H1 (cell line): ENCODE measurements around the gene ORMDL2. TPM values are rescaled to one million over a fixed set of nuclear protein-coding genes. Genes with fewer than 3 reads are reported as not detected.

Experiments used
- CTCF ChIA-PET: fragments of 300-600 bp; sonication (Branson Sonifier 250); formaldehyde crosslinking; loops from one replicate; lab custom pipeline; 2021; ENCODE audit not compliant: partially characterized antibody; lab: Charles Lee
- POLR2A ChIA-PET: fragments of 300-600 bp; sonication (Branson Sonifier 250); formaldehyde crosslinking; loops from one replicate; lab custom pipeline; 2021; ENCODE audit warnings: inconsistent platforms; ENCODE audit not compliant: partially characterized antibody; lab: Charles Lee
- DNase-seq, 2 experiments: peaks; one replicate each; pipeline versions ENCODE4 v3.0.0 to v3.0.0-alpha.2; 2010 to 2022; ENCODE audit warnings: low spot score in 2 of 2, low read depth in 1 of 2, mixed read lengths in 1 of 2
- FAIRE-seq: peaks from 2 replicates; lab custom pipeline; 2011; peaks lifted over from hg19 to GRCh38; lab: Jason Lieb, UNC
- H2AFZ ChIP-seq: 2 replicates; pipeline ENCODE4 v1.8.1; 2012; ENCODE audit warnings: low read length, inconsistent platforms
- H2AK5ac ChIP-seq: 2 replicates; pipeline ENCODE4 v1.6.1; 2013; ENCODE audit warnings: low read depth, low read length
- H2BK120ac ChIP-seq: replicated peaks from 2 replicates; pipeline ENCODE3; 2013; ENCODE audit warnings: low read depth, low read length, inconsistent platforms
- H2BK12ac ChIP-seq: 2 replicates; pipeline ENCODE4 v1.6.1; 2013; ENCODE audit warnings: low read depth, low read length
- H2BK15ac ChIP-seq: 2 replicates; pipeline ENCODE4 v1.6.1; 2013; ENCODE audit warnings: low read length
- H2BK20ac ChIP-seq: 2 replicates; pipeline ENCODE4 v1.6.1; 2013; ENCODE audit warnings: low read length
- H2BK5ac ChIP-seq: 2 replicates; pipeline ENCODE4 v1.6.1; 2013; ENCODE audit warnings: low read depth, low read length
- H3K14ac ChIP-seq: 2 replicates; pipeline ENCODE4 v1.6.1; 2013; ENCODE audit warnings: inconsistent platforms; ENCODE audit not compliant: insufficient read length
- H3K18ac ChIP-seq: 2 replicates; pipeline ENCODE4 v1.6.1; 2013; ENCODE audit warnings: low read length; ENCODE audit errors: extremely low read depth
- H3K23ac ChIP-seq: 2 replicates; pipeline ENCODE4 v1.6.1; 2013; ENCODE audit warnings: inconsistent platforms; ENCODE audit not compliant: insufficient read length
- H3K23me2 ChIP-seq: 2 replicates; pipeline ENCODE4 v1.6.1; 2013; ENCODE audit warnings: low read depth, low read length
- H3K27ac ChIP-seq: 2 replicates; pipeline ENCODE4 v1.6.1; 2011; ENCODE audit warnings: low read depth, low read length, inconsistent platforms
- H3K27me3 ChIP-seq, 4 experiments: replicated peaks in 1 of 4; 1 replicate in 1 of 4; 2 replicates in 3 of 4; pipeline versions ENCODE4 v1.6.1 to v1.8.1; 2011 to 2013; ENCODE audit warnings: low read length in 3 of 4, mild to moderate bottlenecking in 3 of 4, inconsistent platforms in 2 of 4, mixed read lengths in 2 of 4, moderate library complexity in 1 of 4; ENCODE audit not compliant: control insufficient read depth in 3 of 4, insufficient read depth in 3 of 4; ENCODE audit errors: extremely low read depth in 1 of 4
- H3K36me3 ChIP-seq, 4 experiments: 2 replicates each; pipeline versions ENCODE4 v1.6.1 to v1.8.1; 2011 to 2013; ENCODE audit warnings: mild to moderate bottlenecking in 4 of 4, low read length in 3 of 4, moderate library complexity in 2 of 4, control low read depth in 1 of 4, inconsistent platforms in 1 of 4; ENCODE audit not compliant: insufficient read depth in 4 of 4, control insufficient read depth in 2 of 4
- H3K4ac ChIP-seq: replicated peaks from 2 replicates; pipeline ENCODE3; 2013; ENCODE audit warnings: low read length, low read depth, mixed read lengths, inconsistent platforms; ENCODE audit not compliant: insufficient read length
- H3K4me1 ChIP-seq, 4 experiments: replicated peaks in 1 of 4; 1 replicate in 1 of 4; 2 replicates in 3 of 4; pipeline versions ENCODE4 v1.6.1 to v1.8.1; 2011 to 2013; ENCODE audit warnings: low read length in 3 of 4, inconsistent platforms in 2 of 4, mixed read lengths in 1 of 4; ENCODE audit not compliant: insufficient read depth in 4 of 4, control insufficient read depth in 3 of 4
- H3K4me2 ChIP-seq, 2 experiments: 2 replicates each; pipeline versions ENCODE4 v1.6.1 to v1.8.1; 2011 to 2013; ENCODE audit warnings: low read depth in 2 of 2, low read length in 2 of 2, control low read depth in 1 of 2, inconsistent platforms in 1 of 2, mild to moderate bottlenecking in 1 of 2; ENCODE audit not compliant: insufficient read depth in 1 of 2
- H3K4me3 ChIP-seq, 4 experiments: fragments of 200-600, 300-600 bp in 1 of 4; sonication (generic), shearing (Covaris generic), sonication (Bioruptor Twin) in 1 of 4; 2 replicates each; pipeline versions ENCODE4 v1.5.1 to v1.8.1; 2011 to 2016; ENCODE audit warnings: low read length in 4 of 4, low read depth in 3 of 4, control low read depth in 2 of 4, inconsistent platforms in 2 of 4, mild to moderate bottlenecking in 2 of 4, mixed read lengths in 1 of 4, moderate library complexity in 1 of 4; ENCODE audit not compliant: insufficient read depth in 2 of 4; ENCODE audit errors: extremely low read depth in 1 of 4
- H3K56ac ChIP-seq: replicated peaks from 2 replicates; pipeline ENCODE3; 2013; ENCODE audit warnings: low read depth, mild to moderate bottlenecking, mixed read lengths, low read length, inconsistent platforms; ENCODE audit not compliant: insufficient read length
- H3K79me1 ChIP-seq: 2 replicates; pipeline ENCODE4 v1.6.1; 2013; ENCODE audit warnings: low read depth, low read length, control low read depth
- H3K79me2 ChIP-seq, 2 experiments: 2 replicates each; pipeline versions ENCODE4 v1.6.1 to v1.8.1; 2012 to 2013; ENCODE audit warnings: low read length in 2 of 2, mild to moderate bottlenecking in 2 of 2, inconsistent platforms in 1 of 2; ENCODE audit not compliant: insufficient read depth in 2 of 2, control insufficient read depth in 1 of 2
- H3K9ac ChIP-seq, 4 experiments: replicated peaks in 1 of 4; 1 replicate in 1 of 4; 2 replicates in 3 of 4; pipeline versions ENCODE4 v1.6.1 to v1.8.1; 2011 to 2013; ENCODE audit warnings: low read depth in 3 of 4, low read length in 3 of 4, control low read depth in 2 of 4, mild to moderate bottlenecking in 2 of 4, moderate library complexity in 2 of 4, inconsistent platforms in 1 of 4; ENCODE audit errors: extremely low read depth in 1 of 4
- H3K9me3 ChIP-seq, 2 experiments: 2 replicates each; pipeline versions ENCODE4 v1.6.1 to v1.8.1; 2012 to 2013; ENCODE audit warnings: mild to moderate bottlenecking in 2 of 2, moderate library complexity in 2 of 2, control low read depth in 1 of 2, inconsistent platforms in 1 of 2, low read depth in 1 of 2, low read length in 1 of 2, mixed read lengths in 1 of 2; ENCODE audit not compliant: insufficient read depth in 2 of 2
- H4K20me1 ChIP-seq, 2 experiments: replicated peaks in 1 of 2; 2 replicates each; pipeline versions ENCODE3 to v1.8.1; 2011 to 2013; ENCODE audit warnings: inconsistent platforms in 2 of 2, low read length in 2 of 2, mild to moderate bottlenecking in 1 of 2; ENCODE audit not compliant: insufficient read depth in 2 of 2, control insufficient read depth in 1 of 2
- H4K5ac ChIP-seq: 2 replicates; pipeline ENCODE4 v1.6.1; 2013; ENCODE audit warnings: low read length, low read depth, mixed read lengths, inconsistent platforms; ENCODE audit not compliant: insufficient read length
- H4K8ac ChIP-seq: 2 replicates; pipeline ENCODE4 v1.8.0; 2013; ENCODE audit warnings: mild to moderate bottlenecking, moderate library complexity, low read length, inconsistent platforms; ENCODE audit not compliant: insufficient read depth; ENCODE audit errors: extremely low read depth
- H4K91ac ChIP-seq: replicated peaks from 2 replicates; pipeline ENCODE3; 2013; ENCODE audit warnings: low read length, mixed read lengths, inconsistent platforms; ENCODE audit not compliant: insufficient read length
- BRCA1 ChIP-seq: IDR thresholded peaks from 2 replicates; pipeline ENCODE4 v1.6.1; 2012; ENCODE audit warnings: low read depth, low read length, improper control_type of control experiment
- CBX8 ChIP-seq: fragments of 300-800, 300-1000 bp; sonication (generic); IDR thresholded peaks from 2 replicates; pipeline ENCODE4 v1.7.1; 2016; ENCODE audit warnings: low read depth, low read length, borderline replicate concordance
- CHD2 ChIP-seq: IDR thresholded peaks from 2 replicates; pipeline ENCODE4 v1.6.1; 2012; ENCODE audit warnings: low read length, improper control_type of control experiment
- EGR1 ChIP-seq: IDR thresholded peaks from 2 replicates; pipeline ENCODE4 v1.6.1; 2011; ENCODE audit warnings: low read depth, low read length, borderline replicate concordance
- EP300 ChIP-seq, 2 experiments: IDR thresholded peaks; 1 replicate in 1 of 2; 2 replicates in 1 of 2; pipeline ENCODE4 v1.6.1; 2011 to 2012; ENCODE audit warnings: low read depth in 2 of 2, low read length in 2 of 2, mild to moderate bottlenecking in 2 of 2, borderline replicate concordance in 1 of 2, inconsistent platforms in 1 of 2, moderate library complexity in 1 of 2
- GTF2F1 ChIP-seq: IDR thresholded peaks from 2 replicates; pipeline ENCODE4 v1.6.1; 2012; ENCODE audit warnings: low read depth, low read length, improper control_type of control experiment, borderline replicate concordance
- HDAC2 ChIP-seq, 2 experiments: fragments of 300-600 bp in 1 of 2; sonication (generic) in 1 of 2; IDR thresholded peaks; 2 replicates each; pipeline ENCODE4 v1.6.1; 2011 to 2012; ENCODE audit warnings: low read depth in 2 of 2, low read length in 2 of 2, mild to moderate bottlenecking in 2 of 2, moderate library complexity in 2 of 2, borderline replicate concordance in 1 of 2, inconsistent platforms in 1 of 2
- MAFK ChIP-seq: IDR thresholded peaks from 2 replicates; pipeline ENCODE4 v1.6.1; 2012; ENCODE audit warnings: low read depth, mild to moderate bottlenecking, improper control_type of control experiment, low read length
- SIRT6 ChIP-seq: IDR thresholded peaks from one replicate; pipeline ENCODE4 v1.7.1; 2012; ENCODE audit warnings: low read length, inconsistent platforms
- SUZ12 ChIP-seq: fragments of 200-600 bp; sonication (generic); IDR thresholded peaks from 2 replicates; pipeline ENCODE4 v1.6.1; 2012; ENCODE audit warnings: mild to moderate bottlenecking, inconsistent platforms, low read length, moderate library complexity, mixed read lengths
- TAF1 ChIP-seq: IDR thresholded peaks from 2 replicates; pipeline ENCODE4 v1.6.1; 2011; ENCODE audit warnings: mild to moderate bottlenecking, low read depth, low read length
- ZNF274 ChIP-seq: IDR thresholded peaks from 2 replicates; pipeline ENCODE4 v1.7.0; 2012; ENCODE audit warnings: low read length, borderline replicate concordance; ENCODE audit errors: extremely low read depth
- WGBS, 2 experiments: shearing (Covaris generic) in 1 of 2; methylation state at CpG; one replicate each; pipeline versions ENCODE4 v1.1.6 to v1.1.7; 2013 to 2015; ENCODE audit warnings: low lambda C conversion rate in 2 of 2, mixed read lengths in 2 of 2, inconsistent platforms in 1 of 2, low coverage in 1 of 2, missing lambda C conversion rate in 1 of 2; ENCODE audit not compliant: insufficient replicate concordance in 2 of 2, insufficient coverage in 1 of 2, insufficient read length in 1 of 2; ENCODE audit errors: extremely low coverage in 1 of 2, missing lambda C conversion rate in 1 of 2; 5-methylcytosine and 5-hydroxymethylcytosine counted together
- polyA plus RNA-seq, 7 experiments: library from polyadenylated mRNA; depleted of rRNA in 3 of 7; stranded (reverse) in 5 of 7; unstranded in 2 of 7; fragments of >200 nt in 5 of 7; fragments of 200-250 nt in 2 of 7; gene quantifications; 1 replicate in 5 of 7; 2 replicates in 1 of 7; 4 replicates in 1 of 7; pipeline versions ENCODE4 v1.2.1 to v1.2.3, GENCODE V29; 2011 to 2013; ENCODE audit warnings: missing spikeins in 2 of 7, mixed read lengths in 2 of 7
- total RNA-seq: library from RNA; stranded (reverse); fragmentation: NEBNext Ultra II Directional; extraction: Animal tissue kit (Norgen Biotek cat#: 25700); gene quantifications from 2 replicates; pipeline ENCODE4 v1.2.1, GENCODE V29; 2021
- TF ChIP-seq, protein P1 (sequence below): IDR thresholded peaks from 2 replicates; pipeline ENCODE4 v1.6.1; 2012; ENCODE audit warnings: inconsistent platforms

ORMDL2 gene
- total and polyA plus RNA-seq, 2 of the 8 experiments (the other 6 are each of a cell fraction or from before 2014, with no cell fraction given), result 39.0 to 65.6 TPM

GRCh38 chr12:55815473-55815872, 2.4 kb upstream of the ORMDL2 start:
- H4K20me1 ChIP-seq, result peaks cover 5 to 15% of the 10 kb centered on the region in 2 experiments
- peak overlapping the region; percentile 81 to 82; a peak in 2 of 4 replicates for H3K4me2 ChIP-seq
- H2BK12ac ChIP-seq, result no peak overlapping the region
- H3K27ac ChIP-seq, result no peak overlapping the region
- ChIA-PET CTCF (interaction anchor here (1.2 to 18.0 kb wide), 3 partner anchors 9 to 74 kb away, joined by 3 to 224 read pairs (median 4); partner anchors contain the start of gene GDF11), POLR2A (interaction anchor here (0.6 to 14.0 kb wide), 8 partner anchors 6 to 125 kb away, joined by 4 to 133 read pairs (median 42); partner anchors contain the start of genes DNAJC14, ORMDL2 and SARNP)
- no peaks in the 10 kb centered on the region for H3K27me3 ChIP-seq
- H3K36me3 ChIP-seq, result peaks cover 7 to 26% (median 10%) of the 10 kb centered on the region in 4 experiments
- H2AK5ac ChIP-seq, result no peak overlapping the region
- peak overlapping the region in 1 of 4 experiments; percentile 95; a peak in 2 of 8 replicates for H3K4me3 ChIP-seq
- peaks cover 2% of the 10 kb centered on the region; the same call in 1 of the 2 replicates for H3K23me2 ChIP-seq
- H3K18ac ChIP-seq, result no peak overlapping the region
- H4K8ac ChIP-seq, result no peak overlapping the region
- H3K23ac ChIP-seq, result no peak overlapping the region
- H2BK15ac ChIP-seq, result no peak overlapping the region
- H2BK20ac ChIP-seq, result no peak overlapping the region
- no peaks in the 10 kb centered on the region for H3K9me3 ChIP-seq
- H3K9ac ChIP-seq, result no peak overlapping the region; a peak in 1 of 7 replicates
- H4K5ac ChIP-seq, result no peak overlapping the region
- H3K79me2 ChIP-seq, result peaks cover 43 to 85% of the 10 kb centered on the region in 2 experiments
- no peak overlapping the region for H2BK5ac ChIP-seq
- 93% methylated on average over 12 of the region's 12 CpGs; no CpG with 5 or more reads in 1 of the 2 experiments for WGBS, 2 experiments
- H3K56ac ChIP-seq, result no peak overlapping the region
- H3K4me1 ChIP-seq, result peaks cover 4 to 14% (median 7%) of the 10 kb centered on the region in 4 experiments
- H2BK120ac ChIP-seq, result no peak overlapping the region
- DNase-seq (no peak), FAIRE-seq (no peak)
- H3K79me1 ChIP-seq, result peaks cover 6% of the 10 kb centered on the region; the same call in 1 of the 2 replicates
- H2AFZ ChIP-seq, result no peak overlapping the region
- H3K14ac ChIP-seq, result no peak overlapping the region
- no peak overlapping the region for H4K91ac ChIP-seq
- H3K4ac ChIP-seq, result no peak overlapping the region
- TF ChIP-seq, protein P1, sequence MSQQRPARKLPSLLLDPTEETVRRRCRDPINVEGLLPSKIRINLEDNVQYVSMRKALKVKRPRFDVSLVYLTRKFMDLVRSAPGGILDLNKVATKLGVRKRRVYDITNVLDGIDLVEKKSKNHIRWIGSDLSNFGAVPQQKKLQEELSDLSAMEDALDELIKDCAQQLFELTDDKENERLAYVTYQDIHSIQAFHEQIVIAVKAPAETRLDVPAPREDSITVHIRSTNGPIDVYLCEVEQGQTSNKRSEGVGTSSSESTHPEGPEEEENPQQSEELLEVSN, result no peak
- TF ChIP-seq TAF1 (no peak), CHD2 (no peak), EGR1 (no peak), GTF2F1 (no peak), SUZ12 (no peak), MAFK (no peak), HDAC2 (IDR thresholded peaks at IDR 0.05; ENCODE audit: borderline replicate concordance in 1 of 2, low read depth in 2 of 2, low read length in 2 of 2) (no peak), SIRT6 (no peak), BRCA1 (no peak), CBX8 (no peak), ZNF274 (no peak), EP300 (IDR thresholded peaks at IDR 0.05; ENCODE audit: borderline replicate concordance in 1 of 2, low read depth in 2 of 2, low read length in 2 of 2) (no peak)
